Measurements from ENCODE around the gene FSCB. TPM values are rescaled to one million over a fixed set of nuclear protein-coding genes. Genes with fewer than 3 reads are reported as not detected.
"Not testable (repeated sequence)": the region's sequence is repeated elsewhere in the genome, so short reads cannot be mapped to it uniquely, and the experiment has no call there.

The FSCB gene
- total RNA-seq, 2 experiments from 2014 or later: not detected

DNA sequence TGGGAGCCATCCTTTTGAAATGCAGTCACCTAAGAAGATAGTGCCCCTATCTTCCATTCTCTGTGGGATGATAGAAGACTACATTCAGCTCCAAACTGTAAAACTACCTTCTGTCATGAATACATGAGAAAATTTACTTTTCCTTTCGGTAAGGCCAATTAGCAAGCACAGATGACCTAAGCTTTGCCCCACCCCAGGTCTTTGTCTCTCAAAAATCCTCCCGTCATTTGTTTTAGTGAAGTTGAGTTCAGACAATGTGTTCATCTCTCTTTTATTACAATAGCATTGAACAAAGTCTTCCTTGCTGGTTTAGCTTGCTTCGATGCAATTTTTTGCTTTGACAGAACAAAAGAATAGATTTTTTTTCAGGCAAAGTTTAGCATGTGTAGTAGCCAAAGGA is 18.2 kb upstream of the FSCB start:
- intact Hi-C loops (cut with micrococcal nuclease): no loop called here
- Mint-ChIP-seq H3K27me3 (no peaks in the 10 kb centered on the region), H3K27ac (no peak overlapping the region), H3K4me3 (no peak overlapping the region), H3K4me1 (ENCODE audit: low read depth) (no peaks in the 10 kb centered on the region), H3K9me3 (peaks cover 6% of the 10 kb centered on the region), H3K36me3 (ENCODE audit: low read depth) (no peaks in the 10 kb centered on the region)
- POLR2A ChIA-PET: no interaction called here
- TF ChIP-seq, protein P1, sequence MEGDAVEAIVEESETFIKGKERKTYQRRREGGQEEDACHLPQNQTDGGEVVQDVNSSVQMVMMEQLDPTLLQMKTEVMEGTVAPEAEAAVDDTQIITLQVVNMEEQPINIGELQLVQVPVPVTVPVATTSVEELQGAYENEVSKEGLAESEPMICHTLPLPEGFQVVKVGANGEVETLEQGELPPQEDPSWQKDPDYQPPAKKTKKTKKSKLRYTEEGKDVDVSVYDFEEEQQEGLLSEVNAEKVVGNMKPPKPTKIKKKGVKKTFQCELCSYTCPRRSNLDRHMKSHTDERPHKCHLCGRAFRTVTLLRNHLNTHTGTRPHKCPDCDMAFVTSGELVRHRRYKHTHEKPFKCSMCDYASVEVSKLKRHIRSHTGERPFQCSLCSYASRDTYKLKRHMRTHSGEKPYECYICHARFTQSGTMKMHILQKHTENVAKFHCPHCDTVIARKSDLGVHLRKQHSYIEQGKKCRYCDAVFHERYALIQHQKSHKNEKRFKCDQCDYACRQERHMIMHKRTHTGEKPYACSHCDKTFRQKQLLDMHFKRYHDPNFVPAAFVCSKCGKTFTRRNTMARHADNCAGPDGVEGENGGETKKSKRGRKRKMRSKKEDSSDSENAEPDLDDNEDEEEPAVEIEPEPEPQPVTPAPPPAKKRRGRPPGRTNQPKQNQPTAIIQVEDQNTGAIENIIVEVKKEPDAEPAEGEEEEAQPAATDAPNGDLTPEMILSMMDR (IDR thresholded peaks at IDR 0.05): no peak
- ATAC-seq (no peak), DNase-seq (no peak)
- CTCF ChIA-PET: no interaction called here

DNA sequence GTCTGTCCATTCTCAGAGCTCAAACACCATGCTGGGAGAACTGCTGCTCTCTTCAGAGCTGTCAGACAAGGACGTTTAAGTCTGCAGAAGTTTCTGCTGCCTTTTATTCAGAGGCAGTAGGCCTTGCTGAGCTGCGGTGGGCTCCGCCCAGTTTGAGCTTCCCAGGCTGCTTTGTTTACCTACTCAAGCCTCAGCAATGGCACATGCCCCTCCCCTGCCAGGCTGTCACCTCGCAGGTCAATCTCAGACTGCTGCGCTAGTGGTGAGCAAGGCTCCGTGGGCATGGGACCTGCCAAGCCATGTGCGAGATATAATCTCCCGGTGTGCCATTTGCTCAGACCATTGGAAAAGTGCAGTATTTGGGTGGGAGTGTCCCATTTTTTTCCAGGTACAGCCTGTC is 8.6 kb upstream of the FSCB start:
- POLR2A ChIA-PET; H3K9me3 Mint-ChIP-seq; H3K27me3 Mint-ChIP-seq; CTCF ChIA-PET; H3K4me3 Mint-ChIP-seq; ATAC-seq; H3K27ac Mint-ChIP-seq; H3K36me3 Mint-ChIP-seq (ENCODE audit: low read depth); intact Hi-C loops (cut with micrococcal nuclease); DNase-seq; H3K4me1 Mint-ChIP-seq (ENCODE audit: low read depth): not testable (repeated sequence)

- intact Hi-C loops (cut with micrococcal nuclease): no loop called here
- H3K27me3 Mint-ChIP-seq: no peaks in the 10 kb centered on the region
- ATAC-seq (no peak), DNase-seq (no peak)
- H3K36me3 Mint-ChIP-seq (ENCODE audit: low read depth): no peaks in the 10 kb centered on the region
- ChIA-PET CTCF (no interaction called here), POLR2A (no interaction called here)
- H3K4me3 Mint-ChIP-seq: no peak overlapping the region
- H3K9me3 Mint-ChIP-seq: no peaks in the 10 kb centered on the region
- no peak overlapping the region for H3K27ac Mint-ChIP-seq
- no peaks in the 10 kb centered on the region for H3K4me1 Mint-ChIP-seq (ENCODE audit: low read depth)
- TF ChIP-seq, protein P1 (IDR thresholded peaks at IDR 0.05): no peak
Measured at GRCh38 chr14:44508834-44509233, 1.8 kb upstream of the FSCB start.

- Mint-ChIP-seq H3K27ac (no peak overlapping the region), H3K4me3 (no peak overlapping the region), H3K27me3 (no peaks in the 10 kb centered on the region), H3K36me3 (ENCODE audit: low read depth) (no peaks in the 10 kb centered on the region), H3K4me1 (ENCODE audit: low read depth) (no peaks in the 10 kb centered on the region), H3K9me3 (no peaks in the 10 kb centered on the region)
- DNase-seq: no peak
- ChIA-PET CTCF (no interaction called here), POLR2A (no interaction called here)
- no peak for ATAC-seq
- TF ChIP-seq, protein P1 (IDR thresholded peaks at IDR 0.05): no peak
- intact Hi-C loops (cut with micrococcal nuclease): no loop called here
Measured at GRCh38 chr14:44505588-44505987, 1.5 kb downstream of the FSCB start.

DNA sequence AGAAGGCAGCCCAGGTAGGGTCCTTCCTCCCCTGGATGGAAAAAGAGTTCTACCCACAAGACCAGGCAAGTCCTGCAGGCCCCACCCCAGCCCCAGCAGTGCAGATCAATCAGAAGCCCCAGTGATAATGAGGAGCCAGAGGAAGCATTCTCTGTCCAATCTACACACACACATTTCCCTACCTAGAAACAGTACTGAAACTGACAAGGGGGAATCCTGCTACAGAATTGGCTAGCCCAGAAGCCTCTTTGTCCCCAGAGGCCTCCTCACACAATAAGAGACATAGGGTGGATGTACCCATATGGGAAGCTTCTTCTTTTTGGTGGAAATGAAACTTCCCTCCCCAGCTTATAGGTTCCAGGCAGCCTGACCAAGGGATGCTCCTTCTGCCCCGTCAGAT is 9.9 kb downstream of the FSCB start:
- DNase-seq (no peak), ATAC-seq (no peak)
- CTCF ChIA-PET: no interaction called here
- intact Hi-C loops (cut with micrococcal nuclease): no loop called here
- H3K27ac Mint-ChIP-seq: no peak overlapping the region
- no peaks in the 10 kb centered on the region for H3K36me3 Mint-ChIP-seq (ENCODE audit: low read depth)
- TF ChIP-seq, protein P1 (IDR thresholded peaks at IDR 0.05): no peak
- H3K4me3 Mint-ChIP-seq: no peak overlapping the region
- H3K4me1 Mint-ChIP-seq (ENCODE audit: low read depth): no peaks in the 10 kb centered on the region
- H3K9me3 Mint-ChIP-seq: peaks cover 2% of the 10 kb centered on the region
- POLR2A ChIA-PET: no interaction called here
- H3K27me3 Mint-ChIP-seq: no peaks in the 10 kb centered on the region

GRCh38 chr14:44494137-44494536 is 12.9 kb downstream of the FSCB start:
- Mint-ChIP-seq H3K27me3 (no peaks in the 10 kb centered on the region), H3K4me1 (ENCODE audit: low read depth) (no peaks in the 10 kb centered on the region), H3K27ac (no peak overlapping the region), H3K9me3 (peaks cover 2% of the 10 kb centered on the region), H3K4me3 (no peak overlapping the region), H3K36me3 (ENCODE audit: low read depth) (no peaks in the 10 kb centered on the region)
- CTCF ChIA-PET: no interaction called here
- DNase-seq (no peak), ATAC-seq (no peak)
- intact Hi-C loops (cut with micrococcal nuclease): no loop called here
- TF ChIP-seq, protein P1 (IDR thresholded peaks at IDR 0.05): no peak
- POLR2A ChIA-PET: no interaction called here

Measured in activated CD8-positive, alpha-beta T cell treated with anti-CD3 and anti-CD28 coated beads for 36 hours (primary cell).